ENCODE data around the gene LRRC47.
A peak's percentile ranks its signal among the peaks of the same experiment; 100 is the strongest.
"Not testable (repeated sequence)": the region's sequence is repeated elsewhere in the genome, so short reads cannot be mapped to it uniquely, and the experiment has no call there.

LRRC47 gene

DNA sequence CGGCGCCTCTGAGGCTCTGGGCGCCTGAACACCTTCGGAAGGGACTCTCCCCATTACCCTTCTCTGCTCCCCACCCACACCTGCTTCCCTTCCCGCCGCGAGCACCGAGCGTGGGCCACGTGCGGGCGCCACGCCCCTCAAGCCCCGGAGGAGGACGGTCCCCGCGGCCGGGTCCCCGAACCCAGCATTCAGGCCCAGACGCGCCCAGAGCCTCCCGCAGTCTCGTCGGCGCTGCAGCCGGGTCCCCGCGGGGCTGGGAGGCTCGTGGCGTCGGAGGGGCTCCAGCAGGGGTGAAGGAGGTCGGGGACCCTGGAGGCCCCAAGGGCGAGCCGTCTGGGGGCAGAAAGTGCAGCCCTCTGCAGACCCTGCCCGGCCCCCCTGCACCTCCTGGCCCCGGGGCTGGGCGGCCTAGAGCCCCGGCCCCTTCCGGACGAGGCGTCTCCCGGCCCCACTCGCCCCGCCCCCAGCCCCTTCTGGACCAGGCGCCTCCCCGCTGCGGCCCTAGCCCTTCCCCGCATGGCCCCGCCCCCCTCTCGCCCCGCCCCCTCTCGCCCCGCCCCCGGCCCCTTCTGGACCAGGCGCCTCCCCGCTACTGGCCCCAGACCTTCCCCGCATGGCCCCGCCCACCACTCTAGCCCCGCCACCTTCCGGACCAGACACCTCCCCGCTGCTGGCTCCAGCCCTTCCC lies 24.1 kb downstream of the LRRC47 start:
- peak; percentile 59 to 72 for DNase-seq (ENCODE audit: low read depth in 2 of 2)

DNA sequence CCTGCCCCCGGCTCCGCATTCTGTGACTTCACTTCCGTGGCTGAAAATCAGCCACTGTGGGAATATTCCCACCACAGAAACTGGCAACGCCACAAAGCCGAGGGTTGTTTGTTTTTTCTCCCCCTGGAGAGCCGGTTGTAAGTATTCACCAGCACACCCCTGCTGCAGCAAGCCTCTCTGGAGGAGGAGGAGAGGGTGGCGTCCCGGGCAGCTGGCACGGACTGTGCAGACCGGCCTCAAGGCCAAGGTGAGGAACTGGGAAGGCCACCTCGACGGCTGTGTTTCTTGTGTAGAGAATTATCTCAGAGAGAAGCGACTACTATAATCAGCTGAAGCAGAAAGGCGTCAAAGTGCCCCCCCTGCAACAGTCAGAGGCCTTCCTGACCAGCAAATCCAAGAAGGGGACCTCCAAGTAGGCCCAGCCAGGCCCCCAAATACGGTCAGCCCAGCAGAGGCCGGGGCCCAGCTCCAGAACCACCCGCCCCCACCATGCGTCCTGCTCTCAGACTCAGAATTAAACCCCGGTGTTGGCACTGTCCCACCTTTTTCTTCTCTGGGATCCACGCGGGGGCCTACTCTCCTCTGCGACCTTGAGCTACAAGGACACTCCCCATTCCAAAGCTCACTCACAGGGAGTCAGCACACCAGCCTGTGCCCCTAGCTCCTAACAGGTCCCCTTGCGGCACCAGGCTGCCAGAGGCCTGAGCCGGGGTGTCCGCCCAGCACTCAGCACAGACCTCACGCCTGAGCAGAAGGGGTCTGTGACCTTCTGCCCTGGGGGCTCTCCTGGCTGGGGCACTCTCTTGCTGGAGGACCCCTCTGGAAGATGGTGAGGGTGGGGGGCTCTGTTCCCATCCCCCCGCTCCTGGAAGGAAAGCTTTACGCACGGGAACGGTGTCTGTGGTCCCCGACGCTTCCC lies 24.9 kb downstream of the LRRC47 start:
- DNase-seq (ENCODE audit: low read depth in 2 of 2): no peak

DNA sequence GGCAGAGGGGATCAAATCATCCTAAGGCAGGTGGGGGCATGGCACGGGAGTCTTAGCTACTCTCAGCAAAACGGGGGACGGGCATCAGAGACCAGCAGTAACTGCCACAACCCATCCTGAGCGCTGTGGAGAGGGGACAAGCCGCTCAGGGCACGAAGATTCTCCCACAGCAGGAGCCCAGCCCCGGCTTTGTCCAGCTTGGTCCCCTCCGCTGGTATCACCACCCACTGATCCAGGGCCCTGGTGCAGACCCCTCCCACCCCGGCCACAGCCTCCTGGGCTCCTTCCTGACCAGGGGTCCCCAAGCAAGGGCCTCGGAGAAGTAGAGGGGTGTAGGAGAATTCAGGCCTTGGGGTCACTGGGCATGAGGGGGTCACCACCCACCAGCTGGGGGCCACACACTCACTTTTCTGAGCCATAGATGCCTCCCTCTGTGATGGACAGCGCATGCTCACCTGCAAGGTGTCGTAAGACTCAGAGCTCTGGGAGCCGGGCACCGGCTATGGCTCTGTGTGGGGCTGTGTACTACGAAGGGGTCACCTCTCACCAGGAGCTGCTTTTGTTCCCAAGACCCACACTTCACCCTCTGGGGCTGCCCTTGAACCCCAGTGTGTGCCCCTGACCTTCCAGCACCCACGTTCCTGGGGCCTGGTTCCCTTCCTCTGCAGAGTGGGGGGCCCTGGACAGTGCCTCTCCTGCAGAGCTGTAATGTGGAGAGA lies 26.1 kb downstream of the LRRC47 start:
- no peak for DNase-seq (ENCODE audit: low read depth in 2 of 2)

DNA sequence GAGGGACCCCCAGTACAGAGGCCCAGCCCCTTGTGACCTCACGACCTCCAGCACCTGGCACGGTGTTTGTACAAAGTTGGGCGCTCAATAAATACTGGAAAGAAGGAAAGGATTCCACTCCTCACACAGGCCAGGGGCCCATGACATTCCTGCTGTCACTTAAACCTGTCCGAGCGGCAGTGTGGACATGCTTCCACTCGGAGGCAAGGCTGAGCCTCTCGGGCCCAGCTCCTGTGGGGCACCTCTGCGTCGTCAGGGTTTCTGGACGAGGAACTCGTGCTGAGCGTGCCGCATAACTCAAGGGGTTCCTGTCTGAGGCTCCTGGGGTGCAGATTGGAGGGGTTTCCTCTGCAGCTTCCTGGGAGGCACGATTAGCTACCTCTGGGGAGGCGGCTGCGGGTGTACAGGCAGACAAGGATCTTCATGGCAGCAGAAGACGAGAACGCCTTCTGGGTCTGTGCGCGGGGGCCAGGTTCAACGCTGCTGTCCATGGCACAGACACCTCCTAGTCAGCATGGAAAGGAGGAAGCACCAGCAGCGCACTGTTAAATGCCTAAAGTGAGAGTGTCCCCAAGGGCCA lies 27.4 kb downstream of the LRRC47 start:
- no peak for DNase-seq (ENCODE audit: low read depth in 2 of 2)

DNA sequence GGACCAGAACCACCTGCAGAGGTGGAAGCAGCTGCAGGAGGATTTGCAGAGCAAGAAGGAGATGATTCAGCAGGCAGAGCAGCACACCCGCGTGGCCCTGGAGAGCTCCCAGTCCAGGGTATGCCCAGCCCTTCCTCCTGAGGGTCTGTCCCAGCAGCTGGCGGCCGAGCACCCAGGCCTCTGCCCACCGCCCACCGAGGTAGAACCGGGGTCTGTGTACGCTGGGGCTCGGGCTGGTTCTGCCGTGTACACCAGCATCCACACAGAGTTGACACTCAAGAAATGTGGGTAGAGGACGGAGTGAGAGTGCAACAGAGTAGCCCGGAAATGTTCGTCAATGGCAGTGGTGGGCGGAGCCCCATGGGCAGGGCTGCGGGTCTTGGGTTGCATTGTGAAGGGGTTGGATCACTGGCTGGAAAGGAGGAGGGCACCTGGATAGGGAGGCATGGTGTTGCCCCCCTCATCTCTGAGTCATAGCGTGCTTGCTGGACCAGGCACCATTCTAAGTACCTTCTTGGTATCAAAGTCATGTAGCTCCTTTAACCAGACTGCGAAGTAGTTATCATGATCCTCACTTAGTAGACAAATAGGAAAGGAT lies 28.9 kb downstream of the LRRC47 start:
- no peak for DNase-seq (ENCODE audit: low read depth in 2 of 2)

DNA sequence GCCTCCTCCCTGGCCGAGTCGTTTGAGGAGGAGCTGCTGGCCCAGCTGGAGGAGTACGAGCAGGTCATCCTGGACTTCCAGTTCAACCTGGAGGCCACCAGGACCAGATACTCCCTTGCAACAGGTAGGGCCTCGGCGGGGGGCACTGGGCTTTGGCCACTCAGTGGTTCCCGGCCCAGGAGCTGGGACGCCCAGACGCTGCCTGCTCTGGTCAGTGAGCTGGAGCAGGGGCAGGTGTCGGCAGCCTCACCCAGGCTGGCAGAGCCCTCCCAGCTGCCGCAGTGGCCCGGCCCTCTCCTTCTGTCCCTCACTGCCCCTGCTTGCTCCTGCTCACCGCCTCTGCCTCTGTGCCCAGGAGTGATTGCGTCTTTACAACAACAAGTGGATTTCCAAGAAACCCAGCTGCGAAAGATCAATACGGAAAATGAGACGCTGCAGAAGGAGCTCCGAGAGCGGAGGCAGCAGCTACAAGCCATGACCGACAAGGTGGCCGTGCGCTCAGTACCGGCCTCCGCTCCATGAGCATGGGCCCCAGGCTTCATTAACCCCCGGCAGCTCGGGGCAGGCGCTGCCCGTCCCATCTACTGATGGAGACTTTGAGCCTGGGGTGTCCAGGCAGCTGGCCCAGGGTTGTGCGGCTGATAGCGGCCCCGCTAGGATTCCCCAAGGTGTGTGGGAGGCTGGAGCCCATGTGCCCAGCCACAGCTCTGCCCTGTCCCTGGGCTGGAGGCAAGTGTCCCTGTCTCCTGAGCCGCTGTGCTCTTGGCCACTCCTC lies 32.8 kb downstream of the LRRC47 start:
- DNase-seq (ENCODE audit: low read depth in 2 of 2): no peak

DNA sequence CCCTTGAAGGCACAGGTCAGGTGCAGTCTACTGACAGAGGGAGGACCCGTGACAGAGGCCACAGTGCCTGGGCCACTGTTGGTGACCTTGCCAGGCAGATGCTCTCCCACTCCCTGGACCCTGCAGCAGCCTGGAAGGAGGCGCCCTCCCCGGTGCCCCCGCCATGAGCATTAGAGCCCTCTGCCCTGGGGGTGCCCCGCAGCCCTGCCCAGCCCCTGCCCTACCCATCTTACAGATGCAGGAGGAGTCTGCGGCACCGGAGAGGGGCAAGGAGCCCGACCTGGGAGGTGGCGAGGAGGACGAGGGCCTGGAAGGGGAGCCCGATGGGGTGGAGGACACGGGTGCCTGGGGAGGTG lies 33.4 kb downstream of the LRRC47 start:
- no peak for DNase-seq (ENCODE audit: low read depth in 2 of 2)

DNA sequence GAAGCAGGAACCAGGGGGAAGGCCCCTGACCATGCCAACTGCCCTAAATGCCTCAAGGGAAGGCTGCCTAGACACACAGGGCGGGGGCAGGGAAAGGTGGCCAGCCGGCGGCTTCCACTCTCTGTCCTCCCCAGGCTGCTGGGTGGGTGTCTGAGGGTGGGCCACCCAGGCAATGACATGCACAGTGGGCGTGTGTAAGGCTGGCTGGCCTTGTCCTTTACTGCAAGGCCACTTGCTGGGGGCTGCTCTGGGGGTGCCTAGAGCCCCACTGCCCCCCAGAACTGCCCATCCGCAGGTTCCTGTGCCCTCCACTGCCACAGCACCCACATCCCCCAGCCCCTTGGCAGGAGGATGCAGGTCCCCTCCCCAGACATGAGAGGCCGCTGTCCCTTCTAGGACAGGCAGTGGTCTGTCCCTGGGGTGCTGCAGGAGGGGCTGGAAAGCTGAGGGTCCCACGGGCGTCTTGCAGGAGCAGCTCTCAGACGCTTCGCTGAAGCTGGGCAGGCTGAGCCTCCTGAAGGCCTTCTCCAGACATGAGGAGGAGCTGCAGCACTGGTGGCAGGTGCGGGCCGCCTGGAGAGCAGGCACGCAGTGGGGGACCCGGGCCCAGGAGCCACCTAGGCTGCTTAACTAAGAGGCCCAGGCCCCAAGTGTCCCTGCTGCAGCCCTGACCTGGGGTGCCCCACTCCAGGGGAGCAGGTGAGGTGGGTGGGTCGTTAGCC lies 34.0 kb downstream of the LRRC47 start:
- no peak for DNase-seq (ENCODE audit: low read depth in 2 of 2)

DNA sequence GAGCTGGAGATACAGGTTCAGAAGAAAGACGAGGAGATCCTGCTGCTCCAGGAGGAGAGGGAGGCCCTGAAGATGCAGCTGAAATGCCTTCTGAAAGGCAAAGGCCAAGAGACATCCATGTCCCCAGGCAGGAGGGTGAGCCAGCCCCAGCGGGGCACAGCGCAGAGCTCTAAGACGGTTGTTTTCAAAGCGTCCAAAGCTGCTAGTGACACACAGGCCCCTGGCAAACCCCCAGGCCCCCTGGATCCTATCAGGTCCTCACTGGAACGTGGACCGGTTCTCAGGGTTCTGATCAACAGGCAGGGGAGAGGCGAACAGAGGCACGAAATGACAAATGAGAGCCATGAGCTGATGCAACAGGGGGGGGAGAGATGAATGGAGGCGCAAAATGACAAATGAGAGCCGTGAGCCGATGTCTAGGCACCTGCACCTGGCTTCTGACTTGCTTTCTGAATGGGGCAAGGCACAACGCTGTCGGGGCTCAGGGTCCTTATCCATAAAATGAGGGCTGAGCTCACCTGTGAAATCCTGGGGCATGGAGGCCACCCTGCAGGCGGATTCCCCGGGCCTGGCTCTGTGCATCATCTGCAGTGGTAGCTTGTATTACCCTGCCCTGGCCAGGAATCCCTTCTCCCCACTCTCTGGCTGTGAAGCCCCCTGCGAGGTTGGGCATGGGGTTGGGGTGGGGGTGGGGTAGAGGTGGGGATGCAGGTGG lies 34.8 kb downstream of the LRRC47 start:
- no peak for DNase-seq (ENCODE audit: low read depth in 2 of 2)

DNA sequence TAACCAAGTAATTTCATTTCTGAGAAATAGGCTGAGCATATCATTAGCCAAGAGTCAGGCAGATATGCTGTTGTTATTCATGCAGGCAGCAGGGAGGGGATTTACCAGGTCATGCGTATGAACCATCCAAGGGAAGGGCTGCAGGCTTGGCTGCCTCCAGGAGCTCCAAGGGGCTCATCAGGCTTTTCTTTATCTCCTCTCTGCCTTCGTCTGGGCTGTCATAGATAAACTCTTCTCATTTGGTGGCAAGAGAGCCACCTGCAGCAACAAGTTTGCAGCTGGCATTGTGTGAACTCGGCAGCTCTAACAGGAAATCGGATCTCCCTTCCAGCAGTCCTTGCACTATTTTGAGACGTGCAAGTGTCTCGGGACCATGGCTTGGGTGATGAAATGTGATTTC lies 36.5 kb downstream of the LRRC47 start:
- no peak for DNase-seq (ENCODE audit: low read depth in 2 of 2)

DNA sequence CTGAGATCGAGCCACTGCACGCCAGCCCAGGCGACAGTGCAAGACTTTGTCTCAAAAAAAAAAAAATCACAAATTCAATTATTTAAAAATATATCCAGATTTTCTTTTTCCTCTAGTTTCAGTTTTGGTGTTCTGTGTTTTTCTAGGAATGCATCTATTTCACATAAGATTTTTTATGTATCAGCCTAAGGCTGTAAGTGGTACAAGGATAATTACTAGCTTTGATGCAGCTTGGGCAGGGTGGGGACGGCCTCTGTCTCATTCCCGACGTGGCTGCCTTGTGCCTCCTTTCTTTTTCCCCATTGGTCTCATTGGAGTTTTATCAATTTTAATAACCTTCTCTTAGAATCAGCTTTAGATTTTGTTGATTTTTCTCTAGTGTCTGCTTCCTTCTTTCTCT lies 37.1 kb downstream of the LRRC47 start:
- no peak for DNase-seq (ENCODE audit: low read depth in 2 of 2)

DNA sequence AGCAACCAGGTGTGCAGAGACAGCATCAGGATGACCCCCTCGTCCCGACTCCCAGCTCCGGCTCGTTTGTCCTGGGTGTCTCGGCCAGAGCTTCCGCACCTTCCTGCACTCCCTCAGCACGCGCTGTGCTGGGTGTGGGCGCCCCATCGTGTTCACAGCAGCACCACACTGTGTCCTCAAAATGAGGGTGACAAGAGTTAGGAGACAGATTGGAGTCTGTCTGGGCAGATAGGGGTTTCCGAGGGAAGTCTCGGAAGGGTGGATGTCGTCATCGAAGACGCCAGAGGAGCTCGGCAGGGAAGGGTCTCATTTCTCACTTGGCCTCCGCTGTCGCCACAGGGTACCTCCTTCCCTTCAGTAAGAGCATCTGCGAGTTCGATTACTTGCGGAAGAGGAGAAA lies 39.9 kb downstream of the LRRC47 start:
- no peak for DNase-seq (ENCODE audit: low read depth in 2 of 2)

DNA sequence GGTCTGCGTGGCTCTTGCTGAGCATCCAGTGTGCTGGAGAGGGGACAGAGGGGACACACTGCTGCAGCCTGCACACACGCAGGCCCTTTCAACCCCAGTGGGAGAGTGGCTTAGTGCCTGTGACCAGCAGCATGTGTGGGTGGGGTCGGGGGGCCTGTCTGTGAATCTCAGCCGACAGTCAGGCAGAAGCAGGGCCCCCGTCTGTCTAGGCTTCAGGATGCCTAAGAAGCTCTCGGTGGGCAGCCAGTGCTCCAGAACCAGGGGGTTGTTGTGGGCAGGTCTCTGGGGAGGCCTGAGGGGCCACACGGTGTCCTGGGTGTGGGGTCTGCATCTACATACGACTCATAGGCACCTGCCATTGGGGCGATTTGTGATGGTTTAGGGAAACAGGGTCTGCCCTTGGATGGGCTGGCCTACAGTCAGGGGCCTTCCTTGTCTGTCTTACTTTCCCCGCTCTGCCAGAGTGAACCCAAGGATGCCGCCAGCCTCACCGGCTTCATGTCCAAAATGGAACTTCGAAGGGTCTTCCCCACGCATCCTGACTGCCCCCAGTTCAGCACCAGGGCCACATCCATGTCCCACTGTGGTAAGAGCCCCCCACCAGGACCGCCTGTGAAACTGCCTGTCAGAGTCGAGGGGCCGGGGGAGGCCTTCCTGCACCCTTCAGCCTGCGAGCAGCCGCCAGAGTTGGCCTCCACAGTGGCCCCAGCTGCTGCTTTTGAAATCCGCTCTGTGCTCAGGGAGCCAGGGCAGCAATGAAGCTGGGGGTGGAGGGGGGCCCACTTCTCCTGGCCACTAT lies 42.4 kb downstream of the LRRC47 start:
- no peak for DNase-seq (ENCODE audit: low read depth in 2 of 2)

DNA sequence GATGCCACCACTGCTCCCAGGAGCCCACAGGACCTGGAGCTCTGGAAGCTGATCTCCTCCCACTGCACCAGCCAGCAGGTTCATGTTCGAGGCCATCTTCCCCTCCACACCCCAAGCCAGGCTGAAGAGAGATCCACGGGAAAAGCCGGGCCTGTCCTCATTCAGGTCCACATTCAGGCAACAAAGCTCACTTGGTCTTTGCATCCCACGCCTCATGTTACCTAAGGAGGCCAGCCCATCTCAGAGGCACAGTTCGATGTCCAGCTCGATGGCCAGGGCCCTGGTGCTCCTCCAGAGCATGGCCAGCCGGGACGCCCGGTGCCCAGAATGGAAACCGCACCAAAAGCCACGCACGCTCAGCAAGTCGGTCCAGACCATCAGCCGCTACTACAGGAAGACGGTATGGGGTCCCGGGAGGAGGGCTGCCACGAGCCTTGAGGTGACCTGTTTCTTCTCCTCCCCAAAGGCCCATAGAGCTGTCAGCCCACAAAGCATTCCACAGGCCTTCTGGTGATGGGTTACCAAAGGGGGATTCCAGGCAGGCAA lies 43.8 kb downstream of the LRRC47 start, which contains the start of gene CCDC27:
TSS of gene CCDC27 (plus strand) at position 51 of the 546 bp plus-strand sequence. CDS start at position 83, 32 bp downstream.
- DNase-seq (ENCODE audit: low read depth in 2 of 2): no peak

DNA sequence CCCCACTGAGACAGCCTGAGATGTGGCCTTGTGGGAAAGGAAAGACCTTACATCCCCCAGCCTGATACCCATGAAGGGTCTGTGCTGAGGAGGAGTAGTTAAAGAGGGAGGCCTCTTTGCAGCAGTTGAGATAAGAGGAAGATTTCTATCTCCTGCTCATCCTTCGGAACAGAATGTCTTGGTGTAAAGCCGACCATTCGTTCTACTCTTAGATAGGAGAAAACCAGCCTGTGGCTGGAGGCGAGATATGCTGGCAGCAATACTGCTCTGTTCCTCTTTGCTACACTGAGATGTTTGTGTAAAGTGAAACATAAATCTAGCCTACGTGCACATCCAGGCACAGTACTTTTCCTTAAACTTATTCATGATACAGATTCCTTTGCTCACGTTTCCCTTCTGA lies 45.6 kb downstream of the LRRC47 start:
- DNase-seq (ENCODE audit: low read depth in 2 of 2): no peak

DNA sequence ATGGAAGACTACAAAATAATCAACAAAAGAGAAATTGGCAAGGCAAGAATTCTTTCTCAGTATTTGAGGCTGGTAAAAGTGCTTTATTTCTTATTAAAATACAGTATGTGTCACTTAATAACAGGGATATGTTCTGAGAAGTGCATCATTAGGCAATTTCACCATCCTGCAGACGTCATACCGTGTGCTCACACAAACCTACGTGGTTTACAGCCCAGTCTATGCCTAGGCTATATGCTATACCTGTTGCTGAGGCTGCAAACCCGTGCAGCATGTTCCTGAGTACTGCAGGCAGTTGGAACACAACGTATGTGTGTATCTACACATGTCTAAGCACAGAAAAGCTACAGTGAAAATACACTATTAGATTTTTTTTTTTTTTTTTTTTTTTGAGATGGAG lies 46.8 kb downstream of the LRRC47 start:
- DNase-seq (ENCODE audit: low read depth in 2 of 2): no peak

DNA sequence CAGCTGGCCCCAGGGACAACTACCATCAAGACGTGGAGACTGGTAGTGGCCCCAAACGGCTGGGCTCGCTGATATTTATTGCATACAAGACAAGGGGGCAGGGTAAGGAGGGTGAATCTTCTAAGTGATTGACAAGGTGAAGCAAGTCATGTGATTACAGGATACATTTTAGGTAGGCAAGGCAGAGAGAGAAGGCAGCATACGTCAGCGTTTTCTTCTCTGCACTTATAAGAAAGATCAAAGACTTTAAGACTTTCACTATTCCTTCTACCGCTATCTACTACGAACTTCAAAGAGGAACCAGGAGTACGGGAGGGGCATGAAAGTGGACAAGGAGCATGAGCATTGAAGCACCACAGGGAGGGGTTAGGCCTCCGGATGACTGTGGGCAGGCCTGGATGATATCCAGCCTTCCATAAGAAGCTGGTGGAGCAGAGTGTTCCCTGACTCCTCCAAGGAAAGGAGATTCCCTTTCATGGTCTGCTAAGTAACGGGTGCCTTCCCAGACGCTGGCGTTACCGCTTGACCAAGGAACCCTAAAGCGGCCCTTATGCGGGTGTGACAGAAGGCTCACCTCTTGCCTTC lies 47.9 kb downstream of the LRRC47 start:
- not testable (repeated sequence) for DNase-seq (ENCODE audit: low read depth in 2 of 2)

DNA sequence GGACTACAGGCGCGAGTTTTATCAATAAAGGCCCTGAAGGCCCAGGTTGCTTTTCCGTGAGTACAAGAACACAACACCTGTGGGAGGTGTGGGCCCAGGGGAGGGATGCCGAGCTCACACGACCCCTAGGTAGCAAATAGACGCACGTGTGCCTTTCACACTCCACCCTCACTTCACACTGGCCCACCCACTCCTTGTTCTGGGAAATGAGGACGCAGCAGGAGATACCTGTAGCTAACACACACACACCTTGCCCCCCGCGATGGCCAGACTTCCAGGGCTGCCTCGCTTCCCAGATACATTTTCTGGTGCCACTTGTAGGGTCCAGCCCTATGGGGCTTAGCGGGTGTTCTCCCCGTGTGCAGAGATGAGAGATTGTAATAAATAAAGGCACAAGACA lies 48.4 kb downstream of the LRRC47 start:
- DNase-seq (ENCODE audit: low read depth in 2 of 2): no peak

Measured in activated CD8-positive, alpha-beta memory T cell treated with anti-CD3 and anti-CD28 coated beads for 4 hours (primary cell).